Hematopoietic multipotent progenitor cell treated with erythropoietin and hydrocortisone succinate and interleukin-3 and kit ligand, for 6 days (in vitro differentiated cells): ENCODE results near the gene KRT83.

Experiments used
- DNase-seq: peaks from one replicate; pipeline ENCODE4 v3.0.0-alpha.2; 2015

Gene KRT83

DNA sequence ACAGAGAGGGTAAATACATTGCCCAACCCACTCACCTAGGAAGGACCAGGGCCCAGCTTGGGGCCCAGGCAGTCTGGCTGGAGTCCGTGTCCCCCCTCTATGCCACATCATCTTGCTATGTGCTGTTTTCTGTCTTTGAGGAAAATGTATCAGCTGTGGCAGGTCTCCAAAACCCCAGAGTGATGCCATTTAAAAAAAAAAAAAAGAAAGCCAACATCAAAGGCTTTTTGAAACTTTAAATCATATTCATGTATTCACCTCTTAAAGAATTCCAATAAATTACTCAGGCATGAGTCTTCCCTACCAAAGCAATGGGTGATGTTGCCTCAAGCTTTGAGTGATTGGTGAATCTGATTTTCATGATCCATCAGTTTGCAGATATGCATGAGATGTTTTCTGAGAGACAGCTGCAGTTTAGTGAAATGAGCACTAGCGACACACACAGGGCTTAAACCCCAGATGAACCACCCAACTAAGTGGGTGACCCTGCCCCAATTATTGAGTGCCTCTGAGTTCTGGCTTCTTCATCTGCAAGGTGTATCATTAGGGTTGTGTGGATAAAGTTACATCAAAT lies 35.9 kb downstream of the KRT83 start:
- no peak for DNase-seq

GRCh38 chr12:52284562-52285171 lies 36.5 kb downstream of the KRT83 start:
- DNase-seq: no peak

DNA sequence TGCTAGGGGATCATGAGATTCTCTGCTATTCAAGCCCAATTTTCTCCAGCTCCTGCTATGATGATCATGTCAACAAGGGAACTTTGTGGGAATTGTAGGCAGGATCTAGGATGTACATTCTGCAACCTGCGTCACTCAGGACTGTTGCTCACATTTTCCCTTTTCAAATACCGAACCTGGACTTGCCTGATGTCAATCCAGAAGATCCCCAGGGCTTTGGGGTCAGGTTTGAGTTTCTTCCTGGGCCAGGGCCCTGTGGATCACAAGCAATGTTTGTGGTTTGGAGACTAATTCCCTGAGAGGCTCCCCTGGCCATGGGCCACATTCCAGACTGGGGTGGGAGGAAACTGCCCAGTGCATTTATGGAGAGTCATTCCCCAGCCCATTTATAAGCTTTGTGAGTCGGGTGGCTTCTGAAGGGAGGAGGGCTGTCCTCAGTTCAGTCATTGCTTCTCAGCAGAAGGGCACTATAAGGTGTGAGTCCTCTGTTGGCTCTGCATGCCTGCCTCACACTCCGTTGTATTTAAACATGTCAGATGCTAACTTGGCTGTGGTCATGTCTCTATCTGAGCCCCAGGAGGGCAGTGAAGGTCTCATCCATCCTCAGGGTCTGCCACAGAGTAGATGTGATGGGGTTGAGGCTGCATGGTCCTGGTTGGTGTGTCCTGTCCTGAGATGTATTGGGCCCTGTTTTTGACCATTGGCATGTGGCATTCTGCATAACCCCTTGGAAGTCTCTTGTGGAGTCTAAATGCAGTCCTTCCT lies 40.2 kb downstream of the KRT83 start:
- DNase-seq: no peak

DNA sequence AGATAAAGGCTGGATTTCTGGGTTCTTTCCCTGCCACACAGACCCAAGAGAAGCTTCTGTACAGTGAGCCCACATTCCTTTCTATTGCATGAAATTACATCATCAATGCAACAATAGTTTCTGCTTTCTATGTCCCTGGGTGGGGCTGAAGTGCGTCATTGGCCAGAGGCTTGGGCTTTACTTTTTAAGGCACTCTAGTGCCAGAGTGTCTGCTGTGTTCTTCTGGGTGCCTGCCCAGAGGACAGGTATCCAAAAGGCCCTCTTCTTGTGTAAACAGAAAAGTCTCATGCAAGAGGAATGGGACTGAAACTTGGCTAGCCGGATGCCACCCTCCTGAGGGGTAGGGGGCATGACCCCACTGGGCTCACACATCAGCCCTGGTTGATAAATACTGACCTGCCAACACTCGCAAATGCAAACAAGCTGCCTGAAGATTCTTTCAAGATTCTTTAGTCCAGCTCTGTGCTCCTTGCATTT lies 40.8 kb downstream of the KRT83 start:
- no peak for DNase-seq

DNA sequence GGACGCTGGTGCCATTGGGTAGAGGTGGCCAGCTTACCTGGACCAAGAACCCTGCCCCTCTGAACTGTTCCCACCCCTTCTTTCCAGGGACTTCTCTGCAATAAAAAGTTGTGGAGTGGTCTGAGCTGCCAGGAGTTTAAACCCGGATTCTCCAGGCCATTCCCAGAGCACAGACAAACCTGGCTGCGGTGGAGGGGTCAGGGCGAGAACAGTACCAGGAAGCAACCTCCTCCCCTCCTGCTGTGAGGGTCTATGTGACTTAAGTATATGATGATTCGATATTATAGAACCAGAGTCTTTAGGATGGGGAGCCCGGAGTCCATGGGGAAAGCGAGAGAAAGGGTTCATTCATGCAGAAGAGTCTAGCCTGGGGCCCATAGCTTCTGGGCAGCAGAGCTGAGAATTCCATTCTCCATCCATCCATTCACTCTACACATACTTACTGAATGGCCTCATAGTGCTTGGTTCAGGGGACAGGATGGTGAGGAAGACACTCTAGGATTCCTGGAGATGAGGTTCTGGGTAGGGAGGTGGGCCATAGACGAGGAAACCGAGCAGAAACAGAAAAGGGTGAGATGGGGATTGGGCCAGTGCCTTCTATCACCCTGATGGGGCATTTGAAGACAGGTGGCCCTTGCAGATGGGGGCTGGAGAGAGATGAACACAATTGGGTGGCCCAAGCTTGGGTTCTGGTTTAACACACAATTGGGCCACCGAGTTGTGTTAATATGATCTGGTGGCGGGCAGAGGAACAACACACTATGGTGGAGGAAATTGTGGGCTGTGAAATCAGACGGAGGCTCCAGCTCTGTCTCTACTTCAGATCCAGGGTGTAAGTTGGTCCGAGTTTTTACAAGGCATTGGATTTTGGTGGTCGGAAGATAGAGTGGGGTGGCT lies 41.5 kb downstream of the KRT83 start:
- no peak for DNase-seq

DNA sequence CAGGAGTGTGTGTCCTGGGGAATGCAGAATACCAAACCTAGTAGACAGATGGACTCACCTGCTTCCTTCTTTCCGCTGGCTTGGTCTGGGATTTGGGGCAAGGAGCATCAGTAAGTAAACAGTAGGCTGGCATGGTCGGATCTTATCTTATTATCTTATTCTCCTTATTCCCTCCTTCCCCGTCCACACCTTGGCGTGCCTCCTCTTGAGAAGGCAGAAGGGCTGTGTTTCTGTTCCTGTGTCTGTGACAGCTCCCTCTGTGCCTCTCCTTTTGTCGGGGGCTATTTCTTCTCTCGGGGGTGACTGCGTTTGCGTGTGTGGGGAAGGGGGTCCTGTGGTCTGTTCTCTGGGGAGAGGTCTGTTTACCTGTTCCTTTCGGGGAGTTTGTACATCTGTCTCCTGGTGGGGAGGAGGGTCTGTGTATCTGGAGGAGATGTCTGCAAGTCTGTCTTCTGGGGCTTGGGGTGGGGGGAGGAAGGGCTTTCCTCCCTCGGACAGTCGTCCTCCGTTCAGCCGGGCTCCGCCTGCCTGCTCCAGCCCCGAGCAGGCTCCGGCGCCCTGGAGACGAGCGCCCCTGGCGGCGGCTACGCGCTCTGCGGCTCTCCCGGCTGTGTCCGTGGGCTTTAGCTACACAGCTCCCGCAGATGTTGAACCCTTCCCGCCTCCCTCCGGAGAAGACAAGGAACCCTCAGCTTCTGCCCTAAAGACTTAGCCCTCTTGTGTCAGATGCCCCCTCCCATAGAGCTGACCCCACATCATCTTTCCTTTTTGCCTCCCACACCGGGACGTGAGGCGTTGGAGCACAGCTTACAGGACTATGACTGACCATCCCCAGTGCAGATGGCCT lies 42.4 kb downstream of the KRT83 start:
- peak; percentile 67 for DNase-seq

GRCh38 chr12:52277486-52278245 lies 43.5 kb downstream of the KRT83 start:
- DNase-seq: no peak

- DNase-seq: no peak
These were observed 45.5 kb downstream of the KRT83 start for GRCh38 chr12:52275686-52276085.

GRCh38 chr12:52274521-52275120 lies 46.6 kb downstream of the KRT83 start, which contains the start of gene KRT86:
TSS of gene KRT86 (plus strand) at chr12:52274645. CDS start at chr12:52301917, 27,272 bp downstream.
- DNase-seq: no peak

GRCh38 chr12:52271158-52271557 lies 50.0 kb downstream of the KRT83 start:
- no peak for DNase-seq

DNA sequence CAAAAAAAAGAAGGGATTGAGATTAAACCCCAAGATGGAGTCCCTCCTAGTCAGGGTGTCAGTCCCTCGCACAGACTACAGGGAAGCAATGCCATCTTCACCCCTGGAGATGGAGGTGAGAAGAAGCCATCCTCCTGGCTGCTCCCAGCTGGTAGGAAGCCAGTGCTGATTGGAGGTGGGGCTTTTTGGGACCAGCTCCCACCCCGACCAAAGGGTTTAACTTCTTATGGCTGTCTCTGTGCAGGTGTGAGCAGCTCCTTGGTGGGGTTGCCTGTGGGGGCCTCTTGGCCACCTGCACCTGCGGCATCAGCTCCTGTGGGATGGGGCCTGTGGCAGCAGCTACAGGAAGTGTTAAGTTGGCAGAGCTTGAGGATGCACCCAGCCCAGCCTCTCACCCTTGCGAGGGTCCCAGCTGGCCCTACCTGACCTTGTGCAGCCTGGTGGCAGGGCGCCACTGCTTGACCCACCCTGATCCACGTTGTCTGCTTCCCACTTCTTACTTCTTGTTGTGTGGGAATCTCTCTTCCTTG lies 50.6 kb downstream of the KRT83 start:
- DNase-seq: no peak

DNA sequence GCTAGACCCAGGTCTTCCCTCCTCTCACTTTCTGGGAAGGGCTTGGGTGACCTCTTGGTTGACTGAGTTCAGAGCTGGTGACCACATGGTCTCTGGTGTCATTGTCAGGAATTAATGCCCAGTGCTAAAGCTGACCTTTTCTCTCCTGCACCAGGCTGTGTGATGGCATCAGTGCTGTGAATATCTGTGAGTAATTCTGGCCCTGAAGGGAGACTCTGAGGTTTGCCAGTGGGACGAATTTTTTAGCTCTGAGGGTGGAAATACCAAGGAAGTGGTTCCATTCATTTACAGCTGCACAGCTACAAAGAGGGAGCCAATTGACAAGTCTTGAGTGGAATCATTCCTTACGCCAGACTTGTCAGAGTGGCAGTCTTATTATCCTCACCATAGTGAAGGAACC lies 53.0 kb downstream of the KRT83 start:
- no peak for DNase-seq

DNA sequence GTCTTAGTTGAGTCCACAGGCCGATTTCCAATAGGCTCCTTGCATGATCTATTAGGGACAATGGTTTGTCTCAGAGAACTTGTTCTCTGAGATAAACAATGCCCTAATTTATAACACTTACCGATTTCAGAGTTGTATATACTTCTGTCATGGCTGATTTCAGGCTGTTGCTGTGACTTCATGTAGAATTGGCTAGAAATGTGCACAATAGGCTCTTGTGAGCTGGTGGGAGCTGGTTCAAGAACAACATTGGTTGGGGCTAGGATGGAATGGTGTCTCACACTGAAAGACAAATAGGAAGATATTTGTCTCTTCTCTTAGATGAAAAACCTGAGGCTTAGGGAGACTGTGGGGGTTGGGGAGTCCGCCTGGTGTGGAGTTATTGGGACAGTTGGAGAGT lies 53.5 kb downstream of the KRT83 start:
- DNase-seq: no peak

- no peak for DNase-seq
These were observed 53.9 kb downstream of the KRT83 start for GRCh38 chr12:52267266-52267665.

GRCh38 chr12:52266514-52266913 lies 54.7 kb downstream of the KRT83 start:
- no peak for DNase-seq

DNA sequence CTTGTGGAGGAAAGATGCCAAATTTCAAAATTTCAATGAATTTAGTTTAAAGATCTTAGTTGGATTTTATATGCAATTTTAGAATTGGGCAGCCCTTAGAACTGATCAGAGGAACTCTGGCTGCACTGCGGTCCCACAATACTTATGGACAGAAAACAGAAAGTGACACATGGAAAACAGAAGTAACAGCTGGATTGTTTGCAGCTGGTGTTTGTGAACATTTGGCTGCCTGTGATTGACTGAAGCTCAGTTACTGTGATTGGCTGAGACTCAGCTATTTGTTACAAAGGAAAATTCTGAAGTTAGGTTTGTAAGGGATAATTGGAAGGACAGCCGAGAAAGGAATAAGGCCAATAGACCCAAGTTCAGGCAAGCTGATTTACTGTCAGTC lies 56.8 kb downstream of the KRT83 start:
- no peak for DNase-seq
